ENCODE results near the gene ST3GAL3.

Gene ST3GAL3

DNA sequence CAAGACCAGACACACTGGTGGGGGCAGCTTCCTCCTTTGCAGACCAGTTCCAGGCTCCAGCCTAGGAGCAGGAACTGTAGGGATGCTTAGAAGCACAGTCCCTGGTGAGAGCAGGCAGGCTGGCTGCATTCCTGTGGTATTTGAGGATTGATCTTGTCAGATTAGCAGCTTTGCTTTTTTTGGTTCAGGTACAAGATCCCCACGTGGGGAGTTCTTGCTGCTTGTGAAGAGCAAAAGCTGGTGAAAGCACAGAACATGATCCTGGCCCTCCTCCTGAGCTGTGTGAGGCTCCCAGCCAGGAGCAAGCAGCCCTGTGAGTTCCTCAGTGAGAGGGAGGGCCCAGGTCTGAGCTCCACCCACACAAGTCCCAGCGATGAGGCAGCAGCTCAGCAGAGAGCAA lies 151.0 kb downstream of the ST3GAL3 start (continued):
- no peak for TF ChIP-seq ZNF561 (tag by site-specific recombination; IDR thresholded peaks at IDR 0.05; ENCODE audit: borderline replicate concordance)
- TF ChIP-seq ZNF2 (tag by site-specific recombination; IDR thresholded peaks at IDR 0.05): peak; percentile 29; the same call in 1 of the 2 replicates
- 0 out of 2 replicates have a peak, but pooled peaks have one; percentile 27 for TF ChIP-seq ZNF629 (tag by site-specific recombination; IDR thresholded peaks at IDR 0.05)
- TF ChIP-seq ZNF248 (tag by site-specific recombination; IDR thresholded peaks at IDR 0.05): no peak
- no peak for TF ChIP-seq ZNF48 (tag by site-specific recombination; IDR thresholded peaks at IDR 0.05)
- no peak for TF ChIP-seq ZNF571 (tag by site-specific recombination; IDR thresholded peaks at IDR 0.05)
- no peak for TF ChIP-seq ZFP37 (tag by site-specific recombination; IDR thresholded peaks at IDR 0.05)
- TF ChIP-seq, protein P1, sequence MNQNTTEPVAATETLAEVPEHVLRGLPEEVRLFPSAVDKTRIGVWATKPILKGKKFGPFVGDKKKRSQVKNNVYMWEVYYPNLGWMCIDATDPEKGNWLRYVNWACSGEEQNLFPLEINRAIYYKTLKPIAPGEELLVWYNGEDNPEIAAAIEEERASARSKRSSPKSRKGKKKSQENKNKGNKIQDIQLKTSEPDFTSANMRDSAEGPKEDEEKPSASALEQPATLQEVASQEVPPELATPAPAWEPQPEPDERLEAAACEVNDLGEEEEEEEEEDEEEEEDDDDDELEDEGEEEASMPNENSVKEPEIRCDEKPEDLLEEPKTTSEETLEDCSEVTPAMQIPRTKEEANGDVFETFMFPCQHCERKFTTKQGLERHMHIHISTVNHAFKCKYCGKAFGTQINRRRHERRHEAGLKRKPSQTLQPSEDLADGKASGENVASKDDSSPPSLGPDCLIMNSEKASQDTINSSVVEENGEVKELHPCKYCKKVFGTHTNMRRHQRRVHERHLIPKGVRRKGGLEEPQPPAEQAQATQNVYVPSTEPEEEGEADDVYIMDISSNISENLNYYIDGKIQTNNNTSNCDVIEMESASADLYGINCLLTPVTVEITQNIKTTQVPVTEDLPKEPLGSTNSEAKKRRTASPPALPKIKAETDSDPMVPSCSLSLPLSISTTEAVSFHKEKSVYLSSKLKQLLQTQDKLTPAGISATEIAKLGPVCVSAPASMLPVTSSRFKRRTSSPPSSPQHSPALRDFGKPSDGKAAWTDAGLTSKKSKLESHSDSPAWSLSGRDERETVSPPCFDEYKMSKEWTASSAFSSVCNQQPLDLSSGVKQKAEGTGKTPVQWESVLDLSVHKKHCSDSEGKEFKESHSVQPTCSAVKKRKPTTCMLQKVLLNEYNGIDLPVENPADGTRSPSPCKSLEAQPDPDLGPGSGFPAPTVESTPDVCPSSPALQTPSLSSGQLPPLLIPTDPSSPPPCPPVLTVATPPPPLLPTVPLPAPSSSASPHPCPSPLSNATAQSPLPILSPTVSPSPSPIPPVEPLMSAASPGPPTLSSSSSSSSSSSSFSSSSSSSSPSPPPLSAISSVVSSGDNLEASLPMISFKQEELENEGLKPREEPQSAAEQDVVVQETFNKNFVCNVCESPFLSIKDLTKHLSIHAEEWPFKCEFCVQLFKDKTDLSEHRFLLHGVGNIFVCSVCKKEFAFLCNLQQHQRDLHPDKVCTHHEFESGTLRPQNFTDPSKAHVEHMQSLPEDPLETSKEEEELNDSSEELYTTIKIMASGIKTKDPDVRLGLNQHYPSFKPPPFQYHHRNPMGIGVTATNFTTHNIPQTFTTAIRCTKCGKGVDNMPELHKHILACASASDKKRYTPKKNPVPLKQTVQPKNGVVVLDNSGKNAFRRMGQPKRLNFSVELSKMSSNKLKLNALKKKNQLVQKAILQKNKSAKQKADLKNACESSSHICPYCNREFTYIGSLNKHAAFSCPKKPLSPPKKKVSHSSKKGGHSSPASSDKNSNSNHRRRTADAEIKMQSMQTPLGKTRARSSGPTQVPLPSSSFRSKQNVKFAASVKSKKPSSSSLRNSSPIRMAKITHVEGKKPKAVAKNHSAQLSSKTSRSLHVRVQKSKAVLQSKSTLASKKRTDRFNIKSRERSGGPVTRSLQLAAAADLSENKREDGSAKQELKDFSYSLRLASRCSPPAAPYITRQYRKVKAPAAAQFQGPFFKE (tag by site-specific recombination; IDR thresholded peaks at IDR 0.05; ENCODE audit: borderline replicate concordance): no peak
- TF ChIP-seq, protein P2, sequence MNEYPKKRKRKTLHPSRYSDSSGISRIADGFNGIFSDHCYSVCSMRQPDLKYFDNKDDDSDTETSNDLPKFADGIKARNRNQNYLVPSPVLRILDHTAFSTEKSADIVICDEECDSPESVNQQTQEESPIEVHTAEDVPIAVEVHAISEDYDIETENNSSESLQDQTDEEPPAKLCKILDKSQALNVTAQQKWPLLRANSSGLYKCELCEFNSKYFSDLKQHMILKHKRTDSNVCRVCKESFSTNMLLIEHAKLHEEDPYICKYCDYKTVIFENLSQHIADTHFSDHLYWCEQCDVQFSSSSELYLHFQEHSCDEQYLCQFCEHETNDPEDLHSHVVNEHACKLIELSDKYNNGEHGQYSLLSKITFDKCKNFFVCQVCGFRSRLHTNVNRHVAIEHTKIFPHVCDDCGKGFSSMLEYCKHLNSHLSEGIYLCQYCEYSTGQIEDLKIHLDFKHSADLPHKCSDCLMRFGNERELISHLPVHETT (tag by site-specific recombination; IDR thresholded peaks at IDR 0.05): no peak
- TF ChIP-seq ZNF211 (tag by site-specific recombination; IDR thresholded peaks at IDR 0.05; ENCODE audit: low read depth): no peak
- no peak for TF ChIP-seq MEIS1 (CRISPR knock-in tag; IDR thresholded peaks at IDR 0.05; ENCODE audit: borderline replicate concordance)
- 0 out of 2 replicates have a peak, but pooled peaks have one; percentile 53 for TF ChIP-seq ZNF24 (tag by site-specific recombination; IDR thresholded peaks at IDR 0.05)
- no peak for TF ChIP-seq ZNF354C (tag by site-specific recombination; IDR thresholded peaks at IDR 0.05; ENCODE audit: borderline replicate concordance, low read depth)
- TF ChIP-seq, protein P3, sequence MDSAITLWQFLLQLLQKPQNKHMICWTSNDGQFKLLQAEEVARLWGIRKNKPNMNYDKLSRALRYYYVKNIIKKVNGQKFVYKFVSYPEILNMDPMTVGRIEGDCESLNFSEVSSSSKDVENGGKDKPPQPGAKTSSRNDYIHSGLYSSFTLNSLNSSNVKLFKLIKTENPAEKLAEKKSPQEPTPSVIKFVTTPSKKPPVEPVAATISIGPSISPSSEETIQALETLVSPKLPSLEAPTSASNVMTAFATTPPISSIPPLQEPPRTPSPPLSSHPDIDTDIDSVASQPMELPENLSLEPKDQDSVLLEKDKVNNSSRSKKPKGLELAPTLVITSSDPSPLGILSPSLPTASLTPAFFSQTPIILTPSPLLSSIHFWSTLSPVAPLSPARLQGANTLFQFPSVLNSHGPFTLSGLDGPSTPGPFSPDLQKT (IDR thresholded peaks at IDR 0.05; ENCODE audit: borderline replicate concordance, low read depth, low read length): no peak
- no peak for TF ChIP-seq ZNF223 (tag by site-specific recombination; IDR thresholded peaks at IDR 0.05)
- no peak for TF ChIP-seq ZNF16 (tag by site-specific recombination; IDR thresholded peaks at IDR 0.05; ENCODE audit: low read depth)
- no peak for TF ChIP-seq ZNF792 (tag by site-specific recombination; IDR thresholded peaks at IDR 0.05)
- TF ChIP-seq ZNF707 (tag by site-specific recombination; IDR thresholded peaks at IDR 0.05): no peak
- no peak for TF ChIP-seq ZFP41 (tag by site-specific recombination; IDR thresholded peaks at IDR 0.05; ENCODE audit: borderline replicate concordance)
- TF ChIP-seq ZNF423 (tag by site-specific recombination; IDR thresholded peaks at IDR 0.05): no peak
- TF ChIP-seq ZNF549 (tag by site-specific recombination; IDR thresholded peaks at IDR 0.05): no peak
- TF ChIP-seq SP2 (tag by site-specific recombination; IDR thresholded peaks at IDR 0.05): no peak; the same call in 1 of the 2 replicates
- TF ChIP-seq ZNF37A (tag by site-specific recombination; IDR thresholded peaks at IDR 0.05): no peak
- TF ChIP-seq ZNF169 (tag by site-specific recombination; IDR thresholded peaks at IDR 0.05): no peak
- TF ChIP-seq ZNF138 (tag by site-specific recombination; IDR thresholded peaks at IDR 0.05; ENCODE audit: borderline replicate concordance): no peak
- no peak for TF ChIP-seq BCL11A (tag by site-specific recombination; IDR thresholded peaks at IDR 0.05; ENCODE audit: low read depth)
- TF ChIP-seq SCRT2 (tag by site-specific recombination; IDR thresholded peaks at IDR 0.05): no peak
- no peak for TF ChIP-seq SALL2 (tag by site-specific recombination; IDR thresholded peaks at IDR 0.05; ENCODE audit: borderline replicate concordance)
- 0 out of 2 replicates have a peak, but pooled peaks have one; percentile 23 for TF ChIP-seq ZSCAN30 (tag by site-specific recombination; IDR thresholded peaks at IDR 0.05)
- no peak for TF ChIP-seq ZNF391 (tag by site-specific recombination; IDR thresholded peaks at IDR 0.05; ENCODE audit: borderline replicate concordance, low read depth)
- TF ChIP-seq ZNF266 (tag by site-specific recombination; IDR thresholded peaks at IDR 0.05; ENCODE audit: low read depth): no peak
- TF ChIP-seq ZNF140 (tag by site-specific recombination; IDR thresholded peaks at IDR 0.05): no peak
- TF ChIP-seq ZXDB (tag by site-specific recombination; IDR thresholded peaks at IDR 0.05): peak; percentile 63
- TF ChIP-seq ZNF155 (tag by site-specific recombination; IDR thresholded peaks at IDR 0.05): no peak
- TF ChIP-seq KLF1 (tag by site-specific recombination; IDR thresholded peaks at IDR 0.05): no peak
- TF ChIP-seq ZNF202 (tag by site-specific recombination; IDR thresholded peaks at IDR 0.05; ENCODE audit: borderline replicate concordance): no peak
